CD4-positive, alpha-beta T cell (primary cell): Measurements from ENCODE around the gene EIF4A2. TPM values are rescaled to one million over a fixed set of nuclear protein-coding genes. Genes with fewer than 3 reads are reported as not detected.
"Not testable (repeated sequence)": the region's sequence is repeated elsewhere in the genome, so short reads cannot be mapped to it uniquely, and the experiment has no call there.

Experiments
- ATAC-seq: fragments of 200-7000 bp; cut with Tn5 transposase; one replicate; pipeline ENCODE4 v1.10.0; 2022; ENCODE audit warnings: mild to moderate bottlenecking; ENCODE audit not compliant: poor library complexity
- CTCF ChIA-PET: fragments of 350-600 bp; sonication (Branson Sonifier 250); formaldehyde crosslinking; loops from one replicate; lab custom pipeline; 2021; ENCODE audit warnings: antibody characterized with exemption, inconsistent platforms; lab: Charles Lee
- POLR2A ChIA-PET: fragments of 350-600 bp; sonication (Branson Sonifier 250); formaldehyde crosslinking; loops from one replicate; lab custom pipeline; 2021; ENCODE audit warnings: antibody characterized with exemption, inconsistent platforms; lab: Charles Lee
- DNase-seq, 14 experiments: peaks; one replicate each; pipeline ENCODE4 v3.0.0-alpha.2; 2013 to 2020; ENCODE audit warnings: mixed read lengths in 2 of 14
- H3K27ac ChIP-seq, 2 donors: one replicate each; pipeline versions ENCODE4 v1.5.1 to v1.7.0; 2013; ENCODE audit warnings: low read length in 2 of 2, low read depth in 1 of 2, mild to moderate bottlenecking in 1 of 2
- H3K27me3 ChIP-seq, 2 experiments: 1 replicate in 1 of 2; 2 replicates in 1 of 2; pipeline versions ENCODE4 v1.6.1 to v1.7.0; 2013; ENCODE audit warnings: low read length in 2 of 2, control low read depth in 1 of 2, mild to moderate bottlenecking in 1 of 2, moderate library complexity in 1 of 2; ENCODE audit not compliant: insufficient read depth in 2 of 2, control insufficient read depth in 1 of 2
- H3K36me3 ChIP-seq: one replicate; pipeline ENCODE4 v1.6.1; 2013; ENCODE audit warnings: low read length, control low read depth; ENCODE audit not compliant: insufficient read depth
- H3K4me1 ChIP-seq: one replicate; pipeline ENCODE4 v1.6.1; 2013; ENCODE audit warnings: low read length, control low read depth; ENCODE audit not compliant: insufficient read depth
- H3K4me3 ChIP-seq: one replicate; pipeline ENCODE4 v1.5.1; 2013; ENCODE audit warnings: mild to moderate bottlenecking, low read length, moderate library complexity
- H3K9me3 ChIP-seq, 2 experiments: 1 replicate in 1 of 2; 2 replicates in 1 of 2; pipeline versions ENCODE4 v1.6.1 to v1.7.0; 2013; ENCODE audit warnings: low read length in 2 of 2, mild to moderate bottlenecking in 2 of 2, control low read depth in 1 of 2, moderate library complexity in 1 of 2; ENCODE audit not compliant: control insufficient read depth in 1 of 2, insufficient read depth in 1 of 2
- H3K27ac Mint-ChIP-seq: one replicate; pipeline ENCODE4 v1.8.0; 2020; ENCODE audit warnings: mixed read lengths
- H3K27me3 Mint-ChIP-seq: one replicate; pipeline ENCODE4 v1.8.0; 2021; ENCODE audit warnings: mixed read lengths
- H3K36me3 Mint-ChIP-seq: one replicate; pipeline ENCODE4 v1.8.0; 2021; ENCODE audit warnings: low read depth, mixed read lengths
- H3K4me1 Mint-ChIP-seq: one replicate; pipeline ENCODE4 v1.8.0; 2021; ENCODE audit warnings: low read depth, mixed read lengths
- H3K4me3 Mint-ChIP-seq: one replicate; pipeline ENCODE4 v1.8.0; 2020; ENCODE audit warnings: mild to moderate bottlenecking, mixed read lengths
- H3K9me3 Mint-ChIP-seq: one replicate; pipeline ENCODE4 v1.8.0; 2020; ENCODE audit warnings: mixed read lengths
- intact Hi-C, 2 experiments: fragments of 100-400 bp; cut with DNase I in 1 of 2; cut with micrococcal nuclease in 1 of 2; formaldehyde crosslinking; loops; one replicate each; pipeline versions ENCODE4 v1.15.1 to v1.9.0; 2023 to 2025; cut with DNase I, micrococcal nuclease
- total RNA-seq, 174 experiments: library from RNA in 2 of 174; stranded (reverse) in 2 of 174; gene quantifications; one replicate each; pipeline ENCODE4 v1.2.3 and lab custom pipeline; 2021 to 2026
- TF ChIP-seq, protein P1 (sequence below): fragments of 200-600 bp; IDR thresholded peaks from one replicate; pipeline ENCODE4 v1.8.0; 2022; ENCODE audit warnings: antibody characterized with exemption, mild to moderate bottlenecking

Gene EIF4A2
- total RNA-seq, 2 experiments from 2014 or later = 1,039 to 1,046 TPM

DNA sequence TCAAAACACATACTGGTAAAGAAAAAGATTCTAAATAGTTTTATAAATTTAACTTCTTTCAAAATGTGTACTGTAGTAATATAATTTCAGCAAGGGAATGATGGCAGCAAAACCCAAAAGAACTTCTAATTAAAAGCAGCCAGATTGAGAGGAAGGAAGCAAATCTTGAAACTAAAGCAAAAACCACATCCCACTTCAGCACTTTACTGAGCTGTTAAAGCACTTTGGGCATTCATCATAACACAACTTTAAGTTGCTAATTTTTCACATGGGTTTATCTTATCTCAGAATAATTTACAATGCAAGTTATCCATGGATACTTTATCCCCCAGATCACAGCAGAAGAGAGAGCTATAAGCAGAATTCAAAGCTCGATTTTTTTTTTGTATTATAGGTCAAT lies 16.9 kb downstream of the EIF4A2 start:
- no peak overlapping the region for H3K27ac ChIP-seq
- H3K4me3 Mint-ChIP-seq = no peak overlapping the region
- H3K4me1 Mint-ChIP-seq = peaks cover 22% of the 10 kb centered on the region
- no peak overlapping the region for H3K4me3 ChIP-seq
- intact Hi-C loops = no loop called here
- ChIA-PET POLR2A (interaction anchor here (1.0 to 4.1 kb wide), 3 partner anchors 12 to 27 kb away, joined by 3 to 40 read pairs (median 5); partner anchors contain the start of gene EIF4A2), CTCF (no interaction called here)
- no peak overlapping the region for H3K27ac Mint-ChIP-seq
- no peaks in the 10 kb centered on the region for H3K27me3 Mint-ChIP-seq
- DNase-seq = no peak
- peaks cover 61% of the 10 kb centered on the region for H3K36me3 Mint-ChIP-seq
- no peak for ATAC-seq
- H3K9me3 ChIP-seq = no peaks in the 10 kb centered on the region
- H3K9me3 Mint-ChIP-seq = no peaks in the 10 kb centered on the region
- TF ChIP-seq, protein P1, sequence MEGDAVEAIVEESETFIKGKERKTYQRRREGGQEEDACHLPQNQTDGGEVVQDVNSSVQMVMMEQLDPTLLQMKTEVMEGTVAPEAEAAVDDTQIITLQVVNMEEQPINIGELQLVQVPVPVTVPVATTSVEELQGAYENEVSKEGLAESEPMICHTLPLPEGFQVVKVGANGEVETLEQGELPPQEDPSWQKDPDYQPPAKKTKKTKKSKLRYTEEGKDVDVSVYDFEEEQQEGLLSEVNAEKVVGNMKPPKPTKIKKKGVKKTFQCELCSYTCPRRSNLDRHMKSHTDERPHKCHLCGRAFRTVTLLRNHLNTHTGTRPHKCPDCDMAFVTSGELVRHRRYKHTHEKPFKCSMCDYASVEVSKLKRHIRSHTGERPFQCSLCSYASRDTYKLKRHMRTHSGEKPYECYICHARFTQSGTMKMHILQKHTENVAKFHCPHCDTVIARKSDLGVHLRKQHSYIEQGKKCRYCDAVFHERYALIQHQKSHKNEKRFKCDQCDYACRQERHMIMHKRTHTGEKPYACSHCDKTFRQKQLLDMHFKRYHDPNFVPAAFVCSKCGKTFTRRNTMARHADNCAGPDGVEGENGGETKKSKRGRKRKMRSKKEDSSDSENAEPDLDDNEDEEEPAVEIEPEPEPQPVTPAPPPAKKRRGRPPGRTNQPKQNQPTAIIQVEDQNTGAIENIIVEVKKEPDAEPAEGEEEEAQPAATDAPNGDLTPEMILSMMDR = no peak
- no peaks in the 10 kb centered on the region for H3K27me3 ChIP-seq
- peaks cover 46% of the 10 kb centered on the region for H3K36me3 ChIP-seq
- peaks cover 13% of the 10 kb centered on the region for H3K4me1 ChIP-seq

DNA sequence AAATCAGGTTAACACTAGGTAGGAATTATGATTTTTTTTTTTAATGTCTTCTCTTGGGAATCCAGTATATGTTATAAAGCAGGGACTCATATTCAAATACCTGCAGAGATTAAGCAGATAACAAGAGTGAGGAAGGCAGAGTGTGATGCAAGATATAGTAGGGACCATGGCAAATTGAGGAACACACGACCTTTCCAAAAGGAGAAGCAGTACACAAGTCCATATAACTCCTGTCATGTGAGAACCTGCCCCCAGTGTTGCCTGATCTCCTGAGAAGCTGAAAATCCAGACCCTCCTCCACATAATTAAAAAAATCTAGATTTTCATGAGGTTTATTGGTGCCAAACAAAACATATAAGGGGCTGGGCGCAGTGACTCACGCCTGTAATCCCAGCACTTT lies 19.3 kb downstream of the EIF4A2 start:
- TF ChIP-seq, protein P1 = no peak
- Mint-ChIP-seq H3K27me3 (no peaks in the 10 kb centered on the region), H3K36me3 (peaks cover 46% of the 10 kb centered on the region), H3K9me3 (no peaks in the 10 kb centered on the region), H3K27ac (no peak overlapping the region), H3K4me1 (peaks cover 43% of the 10 kb centered on the region), H3K4me3 (peak overlapping the region; percentile 43)
- DNase-seq (no peak), ATAC-seq (no peak)
- intact Hi-C loops = no loop called here
- peaks cover 35% of the 10 kb centered on the region for H3K36me3 ChIP-seq
- H3K9me3 ChIP-seq = no peaks in the 10 kb centered on the region
- H3K4me1 ChIP-seq = peaks cover 30% of the 10 kb centered on the region
- CTCF ChIA-PET = interaction anchor here (0.9 kb wide), 1 partner anchor 185 kb away, joined by 4 read pairs; no protein-coding TSS in a partner anchor
- H3K27ac ChIP-seq = no peak overlapping the region
- H3K27me3 ChIP-seq = no peaks in the 10 kb centered on the region
- POLR2A ChIA-PET = interaction anchor here (2.2 kb wide), 1 partner anchor 19 kb away, joined by 12 read pairs; the partner anchor contains the start of gene EIF4A2
- H3K4me3 ChIP-seq = no peak overlapping the region

DNA sequence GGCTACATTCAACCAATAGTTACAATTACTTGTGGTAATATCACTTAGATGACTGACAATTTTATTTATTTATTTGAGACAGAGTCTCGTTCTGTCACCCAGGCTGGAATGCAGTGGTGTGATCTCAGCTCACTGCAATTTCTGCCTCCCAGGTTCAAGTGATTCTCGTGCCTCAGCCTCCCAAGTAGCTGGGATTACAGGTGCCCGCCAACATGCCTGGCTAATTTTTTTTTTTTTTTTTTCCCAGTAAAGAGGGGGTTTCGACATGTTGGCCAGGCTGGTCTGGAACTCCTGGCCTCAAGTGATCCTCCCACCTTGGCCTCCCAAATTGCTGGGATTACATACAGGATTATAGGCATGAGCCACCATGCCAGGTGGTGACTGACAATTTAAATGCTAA lies 20.1 kb downstream of the EIF4A2 start:
- intact Hi-C loops, H3K27me3 ChIP-seq, H3K27ac Mint-ChIP-seq, CTCF ChIA-PET, H3K27ac ChIP-seq, H3K9me3 ChIP-seq, H3K4me3 Mint-ChIP-seq, ATAC-seq, H3K9me3 Mint-ChIP-seq, H3K27me3 Mint-ChIP-seq, DNase-seq, H3K4me3 ChIP-seq: not testable (repeated sequence)
- Mint-ChIP-seq H3K4me1 (peaks cover 40% of the 10 kb centered on the region), H3K36me3 (peaks cover 38% of the 10 kb centered on the region)
- peaks cover 28% of the 10 kb centered on the region for H3K36me3 ChIP-seq
- POLR2A ChIA-PET = interaction anchor here (2.2 kb wide), 1 partner anchor 20 kb away, joined by 12 read pairs; the partner anchor contains the start of gene EIF4A2
- H3K4me1 ChIP-seq = peaks cover 30% of the 10 kb centered on the region
